SK-N-SH (cell line): ENCODE results near the gene HMGB1.

Experiments
- EZH2phosphoT487 ChIP-seq: fragments of 200-600 bp; sonication (generic); IDR thresholded peaks from 2 replicates; pipeline ENCODE4 v1.6.1; 2017; ENCODE audit warnings: low read depth, mixed run types, mild to moderate bottlenecking, antibody characterized with exemption, moderate library complexity, borderline replicate concordance
- RXRA ChIP-seq: IDR thresholded peaks from 2 replicates; pipeline ENCODE4 v1.4.0; 2012; ENCODE audit warnings: low read depth, mild to moderate bottlenecking, borderline replicate concordance
- YY1 ChIP-seq: IDR thresholded peaks from 2 replicates; pipeline ENCODE4 v1.4.0; 2012; ENCODE audit warnings: low read depth, mild to moderate bottlenecking
- TF ChIP-seq, protein P1 (sequence below): fragments of 150-350 bp; IDR thresholded peaks from 2 replicates; pipeline ENCODE4 v1.6.1; 2017; ENCODE audit warnings: antibody characterized with exemption, low read length, low read depth, borderline replicate concordance
- TF ChIP-seq, protein P2 (sequence below): IDR thresholded peaks from 2 replicates; pipeline ENCODE4 v1.6.1; 2012; ENCODE audit warnings: mild to moderate bottlenecking, low read depth, low read length, moderate library complexity
- TF ChIP-seq, protein P3 (sequence below): fragments of 200-600 bp; sonication (generic); IDR thresholded peaks from 2 replicates; pipeline ENCODE4 v1.6.1; 2017; ENCODE audit warnings: antibody characterized with exemption, mild to moderate bottlenecking, moderate library complexity
- TF ChIP-seq, protein P4 (sequence below): IDR thresholded peaks from 2 replicates; pipeline ENCODE4 v1.4.0; 2012; ENCODE audit warnings: low read depth

DNA sequence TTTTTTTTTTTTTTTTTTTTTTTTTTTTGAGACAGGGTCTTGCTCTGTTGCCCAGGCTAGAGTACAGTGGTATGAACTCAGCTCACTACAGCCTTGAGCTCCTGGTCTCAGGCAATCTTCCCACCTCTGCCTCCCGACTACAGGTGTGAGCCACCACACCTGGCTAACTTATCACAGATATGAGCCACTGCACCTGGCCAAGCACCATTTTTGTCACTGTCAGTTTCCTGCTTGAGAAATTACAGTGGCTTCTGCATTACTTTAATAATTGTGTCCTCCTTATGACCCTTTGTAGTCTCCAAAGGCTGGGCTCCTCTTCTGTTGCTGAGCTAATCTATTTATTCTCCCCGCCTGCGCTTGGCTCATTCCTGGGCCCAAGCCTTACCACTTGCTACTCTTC lies 27.4 kb downstream of the HMGB1 start:
- TF ChIP-seq, protein P1, sequence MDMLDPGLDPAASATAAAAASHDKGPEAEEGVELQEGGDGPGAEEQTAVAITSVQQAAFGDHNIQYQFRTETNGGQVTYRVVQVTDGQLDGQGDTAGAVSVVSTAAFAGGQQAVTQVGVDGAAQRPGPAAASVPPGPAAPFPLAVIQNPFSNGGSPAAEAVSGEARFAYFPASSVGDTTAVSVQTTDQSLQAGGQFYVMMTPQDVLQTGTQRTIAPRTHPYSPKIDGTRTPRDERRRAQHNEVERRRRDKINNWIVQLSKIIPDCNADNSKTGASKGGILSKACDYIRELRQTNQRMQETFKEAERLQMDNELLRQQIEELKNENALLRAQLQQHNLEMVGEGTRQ = no peak
- TF ChIP-seq, protein P2, sequence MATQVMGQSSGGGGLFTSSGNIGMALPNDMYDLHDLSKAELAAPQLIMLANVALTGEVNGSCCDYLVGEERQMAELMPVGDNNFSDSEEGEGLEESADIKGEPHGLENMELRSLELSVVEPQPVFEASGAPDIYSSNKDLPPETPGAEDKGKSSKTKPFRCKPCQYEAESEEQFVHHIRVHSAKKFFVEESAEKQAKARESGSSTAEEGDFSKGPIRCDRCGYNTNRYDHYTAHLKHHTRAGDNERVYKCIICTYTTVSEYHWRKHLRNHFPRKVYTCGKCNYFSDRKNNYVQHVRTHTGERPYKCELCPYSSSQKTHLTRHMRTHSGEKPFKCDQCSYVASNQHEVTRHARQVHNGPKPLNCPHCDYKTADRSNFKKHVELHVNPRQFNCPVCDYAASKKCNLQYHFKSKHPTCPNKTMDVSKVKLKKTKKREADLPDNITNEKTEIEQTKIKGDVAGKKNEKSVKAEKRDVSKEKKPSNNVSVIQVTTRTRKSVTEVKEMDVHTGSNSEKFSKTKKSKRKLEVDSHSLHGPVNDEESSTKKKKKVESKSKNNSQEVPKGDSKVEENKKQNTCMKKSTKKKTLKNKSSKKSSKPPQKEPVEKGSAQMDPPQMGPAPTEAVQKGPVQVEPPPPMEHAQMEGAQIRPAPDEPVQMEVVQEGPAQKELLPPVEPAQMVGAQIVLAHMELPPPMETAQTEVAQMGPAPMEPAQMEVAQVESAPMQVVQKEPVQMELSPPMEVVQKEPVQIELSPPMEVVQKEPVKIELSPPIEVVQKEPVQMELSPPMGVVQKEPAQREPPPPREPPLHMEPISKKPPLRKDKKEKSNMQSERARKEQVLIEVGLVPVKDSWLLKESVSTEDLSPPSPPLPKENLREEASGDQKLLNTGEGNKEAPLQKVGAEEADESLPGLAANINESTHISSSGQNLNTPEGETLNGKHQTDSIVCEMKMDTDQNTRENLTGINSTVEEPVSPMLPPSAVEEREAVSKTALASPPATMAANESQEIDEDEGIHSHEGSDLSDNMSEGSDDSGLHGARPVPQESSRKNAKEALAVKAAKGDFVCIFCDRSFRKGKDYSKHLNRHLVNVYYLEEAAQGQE = no peak
- TF ChIP-seq EZH2phosphoT487 (no peak), YY1 (no peak), RXRA (no peak)
- TF ChIP-seq, protein P3, sequence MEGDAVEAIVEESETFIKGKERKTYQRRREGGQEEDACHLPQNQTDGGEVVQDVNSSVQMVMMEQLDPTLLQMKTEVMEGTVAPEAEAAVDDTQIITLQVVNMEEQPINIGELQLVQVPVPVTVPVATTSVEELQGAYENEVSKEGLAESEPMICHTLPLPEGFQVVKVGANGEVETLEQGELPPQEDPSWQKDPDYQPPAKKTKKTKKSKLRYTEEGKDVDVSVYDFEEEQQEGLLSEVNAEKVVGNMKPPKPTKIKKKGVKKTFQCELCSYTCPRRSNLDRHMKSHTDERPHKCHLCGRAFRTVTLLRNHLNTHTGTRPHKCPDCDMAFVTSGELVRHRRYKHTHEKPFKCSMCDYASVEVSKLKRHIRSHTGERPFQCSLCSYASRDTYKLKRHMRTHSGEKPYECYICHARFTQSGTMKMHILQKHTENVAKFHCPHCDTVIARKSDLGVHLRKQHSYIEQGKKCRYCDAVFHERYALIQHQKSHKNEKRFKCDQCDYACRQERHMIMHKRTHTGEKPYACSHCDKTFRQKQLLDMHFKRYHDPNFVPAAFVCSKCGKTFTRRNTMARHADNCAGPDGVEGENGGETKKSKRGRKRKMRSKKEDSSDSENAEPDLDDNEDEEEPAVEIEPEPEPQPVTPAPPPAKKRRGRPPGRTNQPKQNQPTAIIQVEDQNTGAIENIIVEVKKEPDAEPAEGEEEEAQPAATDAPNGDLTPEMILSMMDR = no peak
- TF ChIP-seq, protein P4, sequence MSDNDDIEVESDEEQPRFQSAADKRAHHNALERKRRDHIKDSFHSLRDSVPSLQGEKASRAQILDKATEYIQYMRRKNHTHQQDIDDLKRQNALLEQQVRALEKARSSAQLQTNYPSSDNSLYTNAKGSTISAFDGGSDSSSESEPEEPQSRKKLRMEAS = no peak
